Activated T-helper 1 cell treated with anti-CD3 and anti-CD28 coated beads, Interleukin-2, amount 50 U/mL, for 16 hours (primary cell): Measurements from ENCODE around the gene WDR19.
"Not testable (repeated sequence)": the region's sequence is repeated elsewhere in the genome, so short reads cannot be mapped to it uniquely, and the experiment has no call there.

Experiments
- DNase-seq, 2 donors: peaks; one replicate each; pipeline ENCODE4 v3.0.0-alpha.2; 2020; ENCODE audit warnings: low read depth in 1 of 2, low spot score in 1 of 2

Gene WDR19

DNA sequence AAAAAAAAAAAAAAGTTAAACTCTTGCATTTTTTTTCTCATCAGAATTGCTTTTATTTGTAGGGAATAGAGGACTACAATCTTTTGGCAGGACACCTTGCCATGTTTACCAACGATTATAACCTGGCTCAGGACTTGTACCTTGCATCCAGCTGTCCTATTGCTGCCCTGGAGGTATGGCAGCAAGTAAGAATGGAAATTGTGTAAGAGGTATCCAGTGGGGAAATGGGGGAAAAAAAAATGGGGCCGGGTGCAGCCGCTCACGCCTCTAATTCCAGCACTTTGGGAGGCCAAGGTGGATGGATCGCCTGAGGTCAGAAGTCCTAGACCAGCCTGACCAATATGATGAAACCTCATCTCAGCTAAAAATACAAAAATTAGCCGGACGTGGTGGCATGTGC is 49.8 kb downstream of the WDR19 start:
- DNase-seq = no peak

DNA sequence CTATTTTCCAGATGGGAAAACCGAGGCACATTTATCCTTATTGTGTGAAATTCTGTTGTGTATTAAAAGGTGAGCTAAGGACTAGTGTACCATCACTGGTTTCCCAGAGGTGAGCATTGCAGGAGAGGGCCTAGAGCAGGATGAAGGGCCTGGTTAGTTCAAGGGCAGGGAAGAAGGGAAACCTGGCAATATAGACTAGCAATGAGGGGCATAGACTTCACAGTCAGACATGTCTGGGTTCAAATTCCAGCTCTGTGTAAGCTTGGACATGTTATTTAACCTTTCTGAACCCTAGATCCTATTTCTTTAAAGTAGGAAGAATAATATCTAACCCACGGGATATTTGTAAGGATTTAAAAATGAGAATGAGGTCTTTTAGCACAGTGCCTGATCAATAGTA is 50.8 kb downstream of the WDR19 start:
- no peak for DNase-seq

DNA sequence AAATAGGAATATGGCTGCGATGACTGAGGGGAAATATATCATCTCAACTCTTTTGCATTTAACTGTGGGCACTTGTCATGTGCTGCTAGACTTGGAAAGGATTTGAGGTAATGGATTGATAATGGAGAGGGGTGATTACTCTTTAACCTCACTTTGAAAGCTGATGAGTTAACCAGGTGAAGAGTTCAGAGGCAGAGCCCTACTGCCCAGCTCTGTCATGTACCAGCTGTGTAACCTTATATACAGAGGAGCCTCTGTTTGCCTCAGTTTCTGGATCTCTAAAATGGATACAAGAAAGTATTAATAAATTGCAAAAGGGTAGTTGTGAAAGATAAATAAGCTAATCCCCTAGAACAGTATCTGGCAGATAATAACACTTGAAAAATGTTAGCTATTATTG is 51.5 kb downstream of the WDR19 start:
- DNase-seq = no peak

DNA sequence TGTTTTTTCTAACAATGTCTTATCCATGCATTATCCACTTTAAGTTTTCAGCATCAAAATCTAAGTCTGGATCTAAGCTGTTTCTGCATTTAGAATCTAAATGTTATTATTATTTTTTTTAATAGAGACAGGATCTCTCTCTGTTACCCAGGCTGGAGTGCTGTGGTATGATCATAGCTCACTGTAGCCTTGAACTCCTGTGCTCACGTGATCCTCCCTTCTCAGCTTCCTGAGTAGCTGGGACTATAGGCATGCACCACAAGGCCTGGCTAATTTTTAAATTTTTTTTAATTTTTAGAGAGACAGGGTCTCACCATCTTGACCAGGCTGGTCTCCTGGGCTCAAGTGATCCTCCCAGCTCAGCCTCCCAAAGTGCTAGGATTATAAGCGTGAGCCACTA is 52.7 kb downstream of the WDR19 start:
- DNase-seq = no peak

DNA sequence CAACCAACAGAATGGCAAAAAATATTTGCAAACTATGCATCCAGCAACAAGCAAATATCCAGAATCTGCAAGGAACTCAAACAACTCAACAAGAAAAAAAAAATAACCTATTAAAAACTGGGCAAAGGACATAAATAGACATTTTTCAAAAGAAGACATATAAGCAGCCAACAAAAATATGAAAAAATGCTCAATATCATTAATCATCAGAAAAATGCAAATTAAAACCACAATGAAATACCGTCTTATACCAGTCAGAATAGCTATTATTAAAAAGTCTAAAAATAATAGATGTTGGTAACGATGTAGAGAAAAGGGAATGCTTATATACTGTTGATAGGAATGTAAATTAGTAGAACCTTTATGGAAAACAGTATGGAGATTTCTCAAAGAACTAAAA is 53.4 kb downstream of the WDR19 start:
- no peak for DNase-seq

DNA sequence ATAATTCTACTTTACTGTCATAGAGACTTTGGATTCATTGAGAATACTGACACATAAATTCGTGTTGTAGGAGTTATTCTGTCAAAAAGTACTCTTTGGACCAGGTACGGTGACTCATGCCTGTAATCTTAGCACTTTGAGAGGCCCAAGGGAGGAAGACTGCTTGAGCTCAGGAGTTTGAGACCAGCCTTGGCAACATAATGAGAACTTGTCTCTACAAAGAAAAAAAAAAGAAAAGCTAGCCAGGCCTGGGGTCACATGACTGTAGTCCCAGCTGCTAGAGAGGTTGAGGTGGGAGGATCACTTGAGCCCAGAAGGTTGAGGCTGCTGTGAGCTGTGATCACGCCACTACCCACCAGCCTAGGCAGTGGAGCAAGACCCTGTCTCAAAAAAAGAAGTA is 54.9 kb downstream of the WDR19 start:
- no peak for DNase-seq

DNA sequence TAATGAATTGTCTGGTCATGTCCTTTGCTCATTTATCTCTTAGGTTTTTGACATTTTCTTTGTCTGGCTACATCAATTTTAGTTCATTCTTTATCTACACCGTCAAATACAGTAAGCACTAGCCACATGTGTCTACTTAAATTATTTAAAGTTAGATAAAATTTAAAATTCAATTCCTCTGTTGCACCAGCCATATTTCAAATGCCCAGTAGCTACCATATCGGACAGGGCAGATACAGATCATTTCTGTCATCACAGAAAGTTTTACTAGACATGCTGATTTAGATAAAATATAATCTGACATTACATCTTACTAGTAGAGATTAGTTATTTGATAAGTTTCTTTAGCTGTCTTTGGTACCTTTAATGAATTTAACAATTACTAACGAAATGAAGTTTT is 61.1 kb downstream of the WDR19 start:
- no peak for DNase-seq

DNA sequence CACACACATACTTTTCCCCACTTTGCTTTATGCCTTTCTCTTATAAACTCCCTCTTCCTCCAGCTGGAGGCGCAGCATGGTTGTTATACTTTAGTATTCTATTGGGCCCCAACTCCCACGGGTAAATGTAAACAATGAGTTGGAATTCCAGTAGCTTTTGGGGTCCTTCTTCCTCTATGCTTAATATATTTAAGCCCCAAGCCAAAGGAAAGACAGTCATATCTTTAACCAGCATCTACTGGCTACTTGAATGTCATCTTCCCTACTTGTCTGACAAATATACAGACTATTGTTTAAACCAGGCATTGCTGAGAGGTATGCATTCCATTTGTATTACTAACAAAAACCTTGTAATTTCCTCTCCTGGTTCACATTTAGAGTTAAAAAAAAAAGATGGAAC is 72.9 kb downstream of the WDR19 start:
- DNase-seq = no peak

DNA sequence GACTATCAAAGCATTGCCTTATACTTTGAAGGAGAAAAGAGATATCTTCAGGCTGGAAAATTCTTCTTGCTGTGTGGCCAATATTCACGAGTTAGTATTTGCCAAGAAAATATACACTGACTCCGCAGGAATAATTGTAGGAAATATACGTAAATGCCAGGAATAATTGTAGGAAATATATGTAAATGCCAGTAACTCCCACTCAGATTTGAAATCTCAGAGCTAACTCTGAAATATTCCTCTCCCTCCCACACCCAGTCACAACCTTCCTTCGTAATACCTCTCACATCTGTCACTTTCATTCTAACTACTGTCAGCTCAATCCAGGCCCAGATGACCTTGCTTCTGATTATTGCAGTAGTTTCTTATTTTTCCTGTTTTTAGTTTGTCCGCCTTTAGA is 73.5 kb downstream of the WDR19 start:
- no peak for DNase-seq

DNA sequence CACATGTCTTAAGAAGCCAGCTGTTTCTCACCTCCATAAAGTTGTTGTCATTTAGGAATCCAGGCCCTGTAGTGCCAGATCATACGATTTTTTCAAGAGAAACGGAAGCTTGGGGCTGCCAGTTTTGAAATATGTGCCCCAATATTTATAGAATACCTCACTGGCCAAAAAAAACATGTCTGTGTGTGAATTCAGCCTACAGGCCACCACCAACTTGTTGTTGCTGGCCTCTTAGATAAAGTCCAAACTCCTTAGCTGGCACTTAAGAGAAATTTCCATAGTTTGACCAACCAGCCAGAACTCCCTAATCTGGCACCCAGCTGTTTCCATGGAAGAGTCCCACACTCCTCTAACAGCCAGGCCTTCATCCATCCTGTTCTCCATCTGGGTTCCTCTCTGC is 74.1 kb downstream of the WDR19 start:
- no peak for DNase-seq

DNA sequence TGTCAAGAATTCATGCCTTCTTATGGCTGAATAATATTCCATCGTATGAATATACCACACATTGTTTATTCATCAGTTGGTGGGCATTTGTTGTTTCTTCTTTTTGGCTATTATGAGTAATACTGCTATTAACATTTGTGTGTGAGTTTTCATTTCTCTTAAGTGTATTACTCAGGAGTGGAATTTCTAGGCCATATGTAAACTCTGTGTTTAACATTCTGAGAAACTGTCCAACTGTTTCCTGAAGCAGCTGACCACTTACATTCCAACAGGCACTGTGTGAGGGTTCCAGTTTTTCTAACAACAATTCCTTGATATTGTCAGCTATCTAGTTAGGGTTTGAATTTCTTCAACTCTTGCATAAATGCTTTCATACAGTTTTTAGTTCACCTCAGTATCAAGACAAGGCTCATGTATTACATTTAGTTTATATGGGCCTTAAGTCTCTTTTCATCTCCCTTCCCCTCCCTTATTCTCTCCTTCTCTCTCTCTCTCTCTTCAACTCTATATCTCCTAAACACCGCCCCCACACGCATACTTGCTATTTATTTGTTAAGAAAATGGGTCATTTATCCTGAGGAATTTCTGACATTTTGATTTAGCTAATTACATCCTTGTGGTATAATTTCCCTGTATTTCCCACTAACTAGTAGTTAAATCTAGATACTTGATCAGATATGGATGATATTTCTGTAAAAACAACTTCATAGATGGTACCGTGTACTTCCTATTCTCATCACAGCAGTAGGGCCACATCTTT is 77.4 kb downstream of the WDR19 start:
- no peak for DNase-seq

DNA sequence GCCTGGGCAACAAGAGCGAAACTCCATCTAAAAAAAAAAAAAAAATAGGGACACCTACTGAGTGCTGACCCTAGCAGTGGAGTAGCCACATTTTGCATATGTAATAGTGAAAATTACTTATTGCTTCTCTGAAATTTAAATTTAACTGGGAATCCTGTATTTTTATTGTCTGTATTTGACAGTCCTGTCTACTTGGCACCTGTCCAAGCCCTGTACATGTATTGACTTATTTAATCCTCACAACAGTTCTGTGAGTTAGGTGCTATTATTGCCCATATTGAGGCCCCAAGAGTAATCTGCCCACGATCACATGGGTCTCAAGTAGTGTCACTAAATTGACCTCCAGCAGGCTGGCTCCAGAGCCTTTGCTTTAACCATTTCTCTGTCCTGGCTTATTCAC is 81.6 kb downstream of the WDR19 start:
- DNase-seq = no peak

DNA sequence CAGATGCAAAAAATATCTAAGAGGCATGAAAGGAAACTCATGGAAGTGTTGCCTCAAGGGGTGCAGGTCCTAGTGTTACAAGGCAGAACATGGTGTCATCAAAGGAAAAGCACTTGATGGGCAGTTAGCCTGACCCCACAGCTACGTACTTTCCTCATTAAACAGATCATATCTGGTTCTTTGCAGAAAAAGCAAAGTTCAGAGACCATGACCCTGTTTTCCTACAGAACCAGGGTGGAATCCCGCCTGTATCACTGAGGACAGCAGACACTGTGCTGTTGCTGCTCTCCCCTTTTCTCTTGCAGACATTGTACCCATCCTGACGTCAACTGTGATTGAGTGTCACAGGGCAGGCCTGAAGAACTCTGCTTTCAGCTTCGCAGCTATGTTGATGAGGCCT is 92.2 kb downstream of the WDR19 start:
- DNase-seq = no peak

DNA sequence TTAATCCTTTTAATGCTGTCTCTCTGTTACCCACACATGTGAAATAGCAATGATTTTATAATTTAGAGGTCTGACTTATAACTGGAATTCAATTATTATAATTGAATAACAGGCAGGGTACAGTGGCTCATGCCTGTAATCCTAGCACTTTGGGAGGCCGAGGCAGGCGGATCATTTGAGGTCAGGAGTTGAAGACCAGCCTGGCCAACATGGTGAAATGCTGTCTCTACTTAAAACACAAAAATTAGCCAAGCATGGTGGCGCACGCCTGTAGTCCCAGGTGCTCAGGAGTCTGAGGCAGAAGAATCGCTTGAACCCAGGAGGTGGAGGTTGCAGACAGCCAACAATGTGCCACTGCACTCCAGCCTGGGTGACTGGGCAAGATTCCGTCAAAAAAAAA is 95.3 kb downstream of the WDR19 start:
- DNase-seq = not testable (repeated sequence)

DNA sequence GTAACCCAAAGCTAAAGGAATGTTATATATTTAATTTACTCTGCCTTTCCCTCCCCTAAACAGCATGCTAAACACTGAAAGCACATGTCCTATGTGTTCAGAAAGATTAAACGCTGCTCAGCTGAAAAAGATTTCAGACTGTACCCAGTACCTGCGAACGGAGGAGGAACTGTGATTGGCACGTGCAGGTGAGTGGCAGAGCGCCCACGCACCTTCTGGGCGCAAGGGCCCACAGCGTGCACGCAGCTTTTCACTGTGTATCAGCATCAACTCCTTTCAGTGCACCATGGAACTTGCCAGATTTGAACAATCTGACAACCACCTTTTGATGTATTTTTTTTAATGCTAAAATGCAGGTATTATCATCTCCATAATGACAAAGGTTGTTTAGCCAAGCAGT is 96.1 kb downstream of the WDR19 start:
- DNase-seq = no peak

DNA sequence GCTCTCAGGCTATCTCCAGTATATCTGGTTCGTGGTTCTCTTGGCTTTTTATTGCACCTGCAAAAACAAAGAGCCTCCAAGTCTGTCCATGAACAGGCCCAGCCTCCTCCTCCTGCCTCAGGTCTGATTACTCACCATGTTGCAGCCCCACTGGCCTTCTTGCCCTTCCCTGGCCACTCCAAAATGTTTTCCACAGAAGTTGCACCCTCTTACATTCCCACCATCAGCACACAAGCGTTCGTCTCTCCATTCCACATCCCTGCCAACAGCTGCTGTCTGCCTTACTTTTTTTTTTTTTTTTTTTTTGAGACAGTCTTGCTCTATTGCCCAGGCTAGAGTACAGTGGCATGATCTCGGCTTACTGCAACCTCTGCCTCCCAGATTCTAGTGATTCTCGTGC is 97.1 kb downstream of the WDR19 start:
- no peak for DNase-seq

DNA sequence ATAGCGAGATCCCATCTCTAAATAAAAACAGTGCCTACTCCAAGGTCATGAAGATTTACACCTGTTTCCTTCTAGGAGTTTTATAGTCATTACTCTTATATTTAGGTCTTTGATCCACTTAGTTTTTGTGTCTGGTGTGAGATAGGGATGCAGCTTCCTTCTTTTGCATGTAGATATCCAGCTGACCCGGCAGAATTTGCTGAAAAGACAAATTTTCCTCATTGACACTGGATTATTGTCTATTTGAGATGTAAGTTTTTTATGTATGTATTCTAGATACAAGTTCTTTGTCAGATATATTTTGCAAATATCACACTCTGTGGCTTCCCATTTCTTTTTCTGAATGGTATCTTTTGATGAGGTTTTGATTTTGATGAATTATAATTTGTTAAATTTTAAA is 98.4 kb downstream of the WDR19 start:
- no peak for DNase-seq

DNA sequence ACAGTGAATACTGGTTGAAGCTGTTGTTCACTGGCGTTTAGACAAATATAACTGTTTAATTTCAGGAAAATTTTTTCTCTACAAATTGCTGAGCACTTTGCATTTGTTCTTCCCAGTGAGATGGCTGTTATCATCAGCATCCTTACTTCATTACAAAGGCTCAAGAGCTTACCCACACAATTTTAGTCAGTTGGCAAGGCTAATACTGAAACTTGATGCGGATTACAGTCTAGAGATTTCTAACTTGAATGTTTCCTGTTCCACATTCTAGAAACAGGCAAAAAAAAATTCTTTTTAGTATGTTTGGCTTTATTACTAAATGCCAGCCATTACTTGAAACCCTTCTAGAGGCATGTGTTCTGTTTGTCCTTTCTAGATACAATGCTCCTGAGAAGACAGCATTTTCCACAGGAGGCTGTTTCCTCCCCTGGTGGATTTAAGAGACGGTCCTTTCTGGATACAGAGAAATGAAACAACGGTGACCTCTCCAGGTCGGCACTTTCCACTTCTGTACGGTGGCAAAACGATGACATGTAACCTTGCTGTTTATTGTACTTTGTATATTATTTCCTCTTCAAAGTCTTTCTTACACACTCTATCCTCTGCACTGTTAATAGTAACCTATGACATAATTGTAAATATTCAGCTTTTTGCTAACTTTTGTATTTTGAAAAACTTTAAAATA is 102.9 kb downstream of the WDR19 start:
- DNase-seq = no peak

DNA sequence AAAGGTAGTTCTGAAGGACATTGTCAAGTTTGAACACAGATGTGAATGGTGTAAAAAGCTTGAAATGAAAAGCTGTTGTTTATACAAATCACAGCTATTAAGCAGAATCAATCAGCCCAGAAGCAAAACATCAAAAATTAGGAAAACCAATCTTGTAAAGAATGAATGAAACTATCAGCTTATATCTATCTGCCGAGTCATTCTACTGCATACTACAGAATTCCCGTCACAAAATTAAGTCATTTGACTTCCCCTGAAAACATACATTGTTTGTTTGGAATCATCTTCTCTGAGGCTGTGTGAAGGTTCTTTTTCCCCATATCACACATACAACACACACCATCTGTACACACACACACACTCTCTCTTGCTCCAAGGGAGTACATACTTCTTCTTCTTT is 103.5 kb downstream of the WDR19 start:
- DNase-seq = no peak

DNA sequence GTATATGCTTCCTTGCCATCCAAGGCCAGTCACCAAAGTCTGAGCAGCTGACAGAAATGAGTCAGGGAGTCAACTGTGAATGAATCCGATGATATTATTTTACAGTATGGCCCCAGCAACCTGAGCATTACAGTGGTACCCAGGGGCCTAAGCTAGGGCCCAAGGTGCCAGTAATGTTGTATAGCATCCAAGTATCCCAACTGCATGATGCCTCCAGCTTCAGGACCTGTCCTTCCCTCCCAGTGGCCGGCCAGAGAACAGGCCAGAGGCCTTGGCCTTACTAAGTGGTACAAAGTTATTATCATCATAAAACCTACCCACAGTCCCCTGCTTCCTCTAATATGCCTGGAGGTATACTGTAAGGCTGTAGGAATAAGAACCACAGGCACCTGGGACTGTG is 103.9 kb downstream of the WDR19 start:
- no peak for DNase-seq

DNA sequence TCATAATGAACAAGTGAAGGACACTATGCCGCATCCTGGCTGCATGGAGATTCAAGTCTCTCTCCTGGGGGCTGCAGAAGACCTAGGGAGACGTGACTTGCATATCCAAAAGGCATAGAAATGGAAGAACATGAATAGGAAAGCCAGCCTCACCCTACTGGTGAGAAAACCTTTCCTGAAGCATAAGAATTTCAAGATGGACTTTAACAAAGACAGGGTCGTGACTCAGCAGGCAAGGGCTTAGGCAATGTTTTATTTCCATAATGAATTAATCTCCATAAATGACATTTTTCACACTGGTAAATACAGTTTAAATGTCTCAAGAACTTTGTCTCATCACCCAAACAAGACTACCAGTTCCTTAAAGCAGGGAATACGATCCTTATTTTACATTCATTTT is 104.9 kb downstream of the WDR19 start:
- no peak for DNase-seq

DNA sequence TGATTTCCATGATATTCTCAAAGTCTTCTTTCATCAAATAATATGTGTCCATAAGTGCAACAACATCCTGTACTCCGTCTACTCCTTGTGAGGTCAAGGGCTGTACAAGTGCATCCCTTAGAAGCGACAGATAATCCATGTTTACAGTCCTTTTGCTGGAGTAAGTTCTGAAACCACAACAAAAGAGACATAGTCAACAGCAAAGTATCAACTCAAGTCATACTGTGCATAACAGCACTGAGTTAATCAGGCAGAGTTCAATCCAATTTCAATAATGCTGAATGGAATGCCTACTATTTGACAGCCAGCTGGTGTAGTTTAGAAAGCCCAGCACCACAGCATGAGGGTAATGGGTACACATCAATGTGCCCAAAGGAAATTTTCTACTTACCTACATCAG is 109.4 kb downstream of the WDR19 start:
- no peak for DNase-seq

DNA sequence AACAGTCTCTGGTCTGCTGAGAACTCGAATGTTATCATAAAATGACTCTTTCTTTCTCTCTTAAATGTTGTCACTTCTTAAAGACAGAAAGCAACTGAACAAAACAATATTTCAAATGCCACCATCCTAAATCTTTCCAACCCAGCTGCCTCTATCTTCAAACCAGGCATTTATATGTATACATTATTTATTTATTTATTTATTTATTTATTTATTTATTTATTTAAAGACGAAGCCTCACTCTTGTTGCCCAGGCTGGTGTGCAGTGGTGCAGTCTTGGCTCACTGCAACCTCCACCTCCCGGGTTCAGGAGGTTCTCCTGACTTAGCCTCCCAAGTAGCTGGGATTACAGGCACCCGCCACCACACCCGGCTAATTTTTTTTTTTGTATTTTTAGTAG is 110.1 kb downstream of the WDR19 start:
- DNase-seq = not testable (repeated sequence)
